Esophagus muscularis mucosa (tissue), 4 donors: ENCODE measurements around the gene NCKAP5. TPM values are rescaled to one million over a fixed set of nuclear protein-coding genes. Genes with fewer than 3 reads are reported as not detected.

ENCODE experiments used
- DNase-seq: peaks from one replicate; pipeline ENCODE4 v3.0.0-alpha.2; 2017; ENCODE audit errors: extremely low spot score
- H3K27ac ChIP-seq, 4 donors: fragments of 200-600 bp; sonication (generic); replicated peaks in 1 of 4; 1 replicate in 3 of 4; 2 replicates in 1 of 4; pipeline ENCODE4 v1.5.1; 2016 to 2019; ENCODE audit warnings: mild to moderate bottlenecking in 1 of 4
- H3K27me3 ChIP-seq, 4 donors: fragments of 200-600 bp; sonication (generic); one replicate each; pipeline versions ENCODE4 v1.5.1 to v1.6.0; 2016 to 2019
- H3K36me3 ChIP-seq, 4 donors: fragments of 200-600 bp; sonication (generic); one replicate each; pipeline ENCODE4 v1.5.1; 2016 to 2019
- H3K4me1 ChIP-seq, 4 donors: fragments of 200-600 bp; sonication (generic); one replicate each; pipeline ENCODE4 v1.5.1; 2016 to 2019
- H3K4me3 ChIP-seq, 4 donors: fragments of 200-600 bp; sonication (generic); 1 replicate in 2 of 4; 2 replicates in 2 of 4; pipeline ENCODE4 v1.5.1; 2016 to 2019; ENCODE audit warnings: mild to moderate bottlenecking in 4 of 4, moderate library complexity in 1 of 4
- H3K9me3 ChIP-seq, 4 donors: fragments of 200-600 bp; sonication (generic); 1 replicate in 3 of 4; 2 replicates in 1 of 4; pipeline ENCODE4 v1.5.1; 2016 to 2019
- EP300 ChIP-seq: sonication (generic); formaldehyde crosslinking; IDR thresholded peaks from one replicate; pipeline ENCODE4 v1.6.1; 2017; ENCODE audit warnings: antibody characterized with exemption
- POLR2A ChIP-seq: fragments of 450-650 bp; IDR thresholded peaks from one replicate; pipeline ENCODE4 v1.6.1; 2017; ENCODE audit warnings: antibody characterized with exemption, moderate library complexity, mild to moderate bottlenecking, low read depth
- POLR2AphosphoS5 ChIP-seq, 2 donors: sonication (generic); formaldehyde crosslinking; IDR thresholded peaks; one replicate each; pipeline ENCODE4 v1.6.1; 2017; ENCODE audit warnings: antibody characterized with exemption in 2 of 2
- WGBS: methylation state at CpG from one replicate; pipeline ENCODE4 v1.1.5; 2018; 5-methylcytosine and 5-hydroxymethylcytosine counted together
- intact Hi-C: fragments of 100-400 bp; cut with DNase I; formaldehyde crosslinking; loops from one replicate; pipeline ENCODE4 v1.15.1; 2023
- total RNA-seq, 4 donors: library from RNA; depleted of rRNA; stranded (reverse); fragments of >200 nt; gene quantifications; one replicate each; pipeline versions ENCODE4 v1.1.0 to v1.2.1, GENCODE V29; 2016
- TF ChIP-seq, protein P1 (sequence below), 3 experiments: fragments of 200-600 bp in 2 of 3; fragments of 450-650 bp in 1 of 3; sonication (generic) in 2 of 3; IDR thresholded peaks; one replicate each; pipeline ENCODE4 v1.5.1; 2017 to 2019; ENCODE audit warnings: antibody characterized with exemption in 3 of 3, mild to moderate bottlenecking in 2 of 3, moderate library complexity in 1 of 3

The NCKAP5 gene
- total RNA-seq, 4 donors from 2014 or later = 0.33 to 1.8 (median 1.0) TPM

- no peaks in the 10 kb centered on the region for H3K9me3 ChIP-seq
- H3K27me3 ChIP-seq = no peaks in the 10 kb centered on the region
- intact Hi-C loops = no loop called here
- no peak overlapping the region for H3K27ac ChIP-seq
- DNase-seq = no peak
- H3K4me1 ChIP-seq = peaks cover 0 to 6% (median 3%) of the 10 kb centered on the region in 4 donors
- TF ChIP-seq POLR2AphosphoS5 (IDR thresholded peaks at IDR 0.05) (no peak), EP300 (no peak), POLR2A (no peak)
- TF ChIP-seq, protein P1, sequence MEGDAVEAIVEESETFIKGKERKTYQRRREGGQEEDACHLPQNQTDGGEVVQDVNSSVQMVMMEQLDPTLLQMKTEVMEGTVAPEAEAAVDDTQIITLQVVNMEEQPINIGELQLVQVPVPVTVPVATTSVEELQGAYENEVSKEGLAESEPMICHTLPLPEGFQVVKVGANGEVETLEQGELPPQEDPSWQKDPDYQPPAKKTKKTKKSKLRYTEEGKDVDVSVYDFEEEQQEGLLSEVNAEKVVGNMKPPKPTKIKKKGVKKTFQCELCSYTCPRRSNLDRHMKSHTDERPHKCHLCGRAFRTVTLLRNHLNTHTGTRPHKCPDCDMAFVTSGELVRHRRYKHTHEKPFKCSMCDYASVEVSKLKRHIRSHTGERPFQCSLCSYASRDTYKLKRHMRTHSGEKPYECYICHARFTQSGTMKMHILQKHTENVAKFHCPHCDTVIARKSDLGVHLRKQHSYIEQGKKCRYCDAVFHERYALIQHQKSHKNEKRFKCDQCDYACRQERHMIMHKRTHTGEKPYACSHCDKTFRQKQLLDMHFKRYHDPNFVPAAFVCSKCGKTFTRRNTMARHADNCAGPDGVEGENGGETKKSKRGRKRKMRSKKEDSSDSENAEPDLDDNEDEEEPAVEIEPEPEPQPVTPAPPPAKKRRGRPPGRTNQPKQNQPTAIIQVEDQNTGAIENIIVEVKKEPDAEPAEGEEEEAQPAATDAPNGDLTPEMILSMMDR (IDR thresholded peaks at IDR 0.05) = no peak
- WGBS = 79% methylated on average over 4 of the region's 4 CpGs
- H3K4me3 ChIP-seq = no peak overlapping the region
- H3K36me3 ChIP-seq = no peaks in the 10 kb centered on the region
These were observed 458.5 kb downstream of the NCKAP5 start for GRCh38 chr2:133109772-133110171.

GRCh38 chr2:133107058-133107815 lies 461.0 kb downstream of the NCKAP5 start:
- no peaks in the 10 kb centered on the region for H3K9me3 ChIP-seq
- 88% methylated on average over 9 of the region's 9 CpGs for WGBS
- no peaks in the 10 kb centered on the region for H3K4me1 ChIP-seq
- TF ChIP-seq, protein P1 (IDR thresholded peaks at IDR 0.05) = no peak
- TF ChIP-seq POLR2AphosphoS5 (IDR thresholded peaks at IDR 0.05) (no peak), EP300 (no peak), POLR2A (no peak)
- intact Hi-C loops = no loop called here
- H3K27ac ChIP-seq = no peak overlapping the region
- no peaks in the 10 kb centered on the region for H3K36me3 ChIP-seq
- no peak for DNase-seq
- H3K4me3 ChIP-seq = no peak overlapping the region
- H3K27me3 ChIP-seq = no peaks in the 10 kb centered on the region

DNA sequence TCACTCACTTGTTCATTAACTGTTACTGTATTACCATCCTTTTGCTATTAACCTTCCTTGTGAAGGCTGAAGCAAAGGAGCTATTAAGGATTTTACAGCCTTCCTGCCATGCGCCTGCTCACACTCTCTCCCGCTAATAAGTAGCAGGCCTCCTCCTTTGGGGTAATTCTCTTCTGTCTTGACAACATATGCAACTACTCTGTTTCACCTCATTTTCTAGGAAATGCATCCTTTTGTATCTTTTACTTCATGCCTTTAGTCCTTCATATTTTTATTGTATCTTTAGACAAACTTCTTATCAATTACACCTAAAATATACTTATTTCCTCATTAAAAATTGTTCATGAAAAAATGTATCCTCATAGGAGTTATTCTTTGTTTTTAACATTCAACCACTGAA lies 463.4 kb downstream of the NCKAP5 start:
- 94% methylated on average over 2 of the region's 2 CpGs for WGBS
- no peak for DNase-seq
- no peaks in the 10 kb centered on the region for H3K27me3 ChIP-seq
- TF ChIP-seq POLR2AphosphoS5 (IDR thresholded peaks at IDR 0.05) = no peak
- TF ChIP-seq, protein P1 (IDR thresholded peaks at IDR 0.05) = no peak
- TF ChIP-seq POLR2A = no peak
- TF ChIP-seq EP300 = no peak
- H3K36me3 ChIP-seq = no peaks in the 10 kb centered on the region
- H3K4me1 ChIP-seq = no peaks in the 10 kb centered on the region
- H3K9me3 ChIP-seq = no peaks in the 10 kb centered on the region
- intact Hi-C loops = no loop called here
- H3K27ac ChIP-seq = no peak overlapping the region
- H3K4me3 ChIP-seq = no peak overlapping the region

- 58% methylated on average over 1 of the region's 1 CpG for WGBS
- Histone ChIP-seq H3K27me3 (no peaks in the 10 kb centered on the region), H3K36me3 (no peaks in the 10 kb centered on the region), H3K27ac (no peak overlapping the region), H3K4me3 (no peak overlapping the region), H3K9me3 (no peaks in the 10 kb centered on the region), H3K4me1 (peaks cover 0 to 12% (median 5%) of the 10 kb centered on the region in 4 donors)
- intact Hi-C loops = no loop called here
- TF ChIP-seq EP300 (no peak), POLR2A (no peak), POLR2AphosphoS5 (IDR thresholded peaks at IDR 0.05) (no peak)
- TF ChIP-seq, protein P1 (IDR thresholded peaks at IDR 0.05) = no peak
- no peak for DNase-seq
These were observed 469.5 kb downstream of the NCKAP5 start for GRCh38 chr2:133098787-133099186.
